ENCODE data around the gene CEP72. TPM values are rescaled to one million over a fixed set of nuclear protein-coding genes. Genes with fewer than 3 reads are reported as not detected.
"Not testable (repeated sequence)": the region's sequence is repeated elsewhere in the genome, so short reads cannot be mapped to it uniquely, and the experiment has no call there.

The CEP72 gene
- total RNA-seq, 1 donor from 2014 or later, result 4.7 TPM

GRCh38 chr5:600886-601541 is 11.1 kb upstream of the CEP72 start:
- no peak for DNase-seq (ENCODE audit: low read depth)

DNA sequence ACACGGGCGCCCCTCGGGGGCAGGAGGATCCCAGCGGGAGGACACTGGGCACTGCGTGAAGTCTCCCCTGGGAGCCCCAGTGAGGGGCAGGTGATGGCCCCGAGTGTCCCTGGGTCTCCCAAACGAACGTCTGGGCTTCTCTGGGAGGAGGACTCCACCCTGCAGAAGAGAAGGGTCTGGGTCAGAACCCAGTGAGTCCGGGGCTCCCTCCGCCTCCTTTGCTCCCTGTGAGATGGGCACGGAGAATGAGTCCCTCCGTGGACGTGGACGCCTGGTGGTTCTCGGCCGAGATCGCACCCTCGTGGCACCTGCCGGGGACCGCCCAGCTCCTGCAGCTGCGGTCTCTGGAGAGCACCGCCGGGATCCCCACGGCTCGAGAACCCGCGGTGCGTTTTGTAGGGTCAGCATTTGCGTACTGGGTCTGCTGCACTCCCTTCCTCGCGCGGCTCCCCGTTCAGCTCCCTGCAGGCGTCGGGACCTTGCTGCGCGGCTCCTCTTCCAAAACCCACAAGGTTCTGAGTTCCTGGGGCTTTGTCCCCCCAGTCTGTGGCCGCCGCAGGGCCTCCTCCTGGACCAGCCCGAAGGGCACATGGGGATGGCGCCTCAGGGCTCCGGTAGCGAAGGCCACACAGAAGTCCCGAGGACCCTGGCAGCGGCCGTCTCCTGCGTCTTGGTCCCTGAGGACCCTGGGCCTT is 10.2 kb upstream of the CEP72 start:
- DNase-seq (ENCODE audit: low read depth), result no peak

- DNase-seq (ENCODE audit: low read depth), result no peak
Measured at GRCh38 chr5:602466-603035, 9.6 kb upstream of the CEP72 start.

GRCh38 chr5:603081-603998 is 8.8 kb upstream of the CEP72 start:
- DNase-seq (ENCODE audit: low read depth), result no peak

DNA sequence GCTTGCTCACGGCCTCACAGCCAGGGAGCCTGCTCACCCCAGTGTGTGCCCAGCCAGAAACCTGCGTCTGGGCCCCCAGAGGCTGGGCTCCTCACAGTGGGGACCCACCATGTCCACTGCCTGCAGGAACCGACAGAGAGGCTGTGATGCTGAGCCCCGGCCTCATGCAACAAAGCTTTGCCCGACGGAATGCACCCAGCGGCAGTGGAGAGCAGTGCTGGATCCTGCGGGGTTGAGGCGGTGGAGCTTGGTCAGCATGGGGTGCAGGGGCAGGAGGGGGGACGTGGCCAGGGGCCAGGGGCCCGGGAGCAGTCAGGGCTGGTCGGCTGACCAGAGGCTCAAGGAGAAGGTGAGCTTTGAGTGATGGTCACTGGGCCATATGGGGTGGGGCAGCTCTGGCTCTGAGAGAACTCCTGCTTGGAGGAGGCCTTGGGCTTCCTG is 7.7 kb upstream of the CEP72 start:
- DNase-seq (ENCODE audit: low read depth), result no peak

- not testable (repeated sequence) for DNase-seq (ENCODE audit: low read depth)
Measured at GRCh38 chr5:605090-605489, 7.0 kb upstream of the CEP72 start.

GRCh38 chr5:606061-606460 is 6.1 kb upstream of the CEP72 start:
- no peak for DNase-seq (ENCODE audit: low read depth)

DNA sequence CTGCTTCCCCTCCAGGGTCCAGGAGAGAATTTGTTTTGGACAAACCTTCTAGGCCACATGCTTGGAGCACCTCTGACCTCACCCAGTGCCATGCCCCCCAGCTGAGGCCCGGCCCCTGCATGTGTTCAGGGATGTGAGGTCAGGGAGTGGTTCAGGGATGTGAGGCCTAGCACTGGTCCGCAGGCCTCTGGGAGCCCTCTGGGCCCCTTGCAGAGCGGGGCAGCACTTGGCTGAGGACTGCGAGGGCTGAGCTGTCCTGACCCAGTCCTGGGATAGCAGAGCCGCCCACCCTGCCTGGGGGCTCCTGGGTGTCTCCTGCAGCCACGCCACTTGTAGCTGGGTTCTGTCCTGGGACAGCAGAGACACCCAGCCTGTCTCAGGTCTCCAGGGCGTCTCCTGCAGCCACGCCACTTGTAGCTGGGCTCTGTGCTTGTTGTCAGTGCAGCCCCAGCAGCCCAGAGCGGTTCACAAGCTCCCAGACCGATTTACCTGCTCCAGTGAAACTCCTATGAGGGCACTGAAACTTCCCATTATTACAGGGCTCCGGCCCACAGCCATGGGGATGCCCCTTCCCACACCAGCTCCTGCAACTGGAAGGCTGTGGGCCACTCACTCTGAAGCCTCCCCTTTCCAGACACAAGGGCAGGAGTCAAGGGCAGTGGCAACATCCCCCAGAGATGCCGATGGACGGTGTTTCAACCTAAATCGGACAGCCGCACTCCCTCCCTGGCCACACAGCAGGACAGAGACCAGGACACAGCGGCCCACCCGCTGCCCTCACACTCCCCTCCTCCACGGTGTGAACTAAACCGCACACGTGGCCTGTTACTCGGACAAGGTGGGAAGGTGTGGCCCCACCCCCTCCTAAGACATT is 5.4 kb upstream of the CEP72 start:
- no peak for DNase-seq (ENCODE audit: low read depth)

GRCh38 chr5:607541-608428 is 4.4 kb upstream of the CEP72 start:
- no peak for DNase-seq (ENCODE audit: low read depth)

DNA sequence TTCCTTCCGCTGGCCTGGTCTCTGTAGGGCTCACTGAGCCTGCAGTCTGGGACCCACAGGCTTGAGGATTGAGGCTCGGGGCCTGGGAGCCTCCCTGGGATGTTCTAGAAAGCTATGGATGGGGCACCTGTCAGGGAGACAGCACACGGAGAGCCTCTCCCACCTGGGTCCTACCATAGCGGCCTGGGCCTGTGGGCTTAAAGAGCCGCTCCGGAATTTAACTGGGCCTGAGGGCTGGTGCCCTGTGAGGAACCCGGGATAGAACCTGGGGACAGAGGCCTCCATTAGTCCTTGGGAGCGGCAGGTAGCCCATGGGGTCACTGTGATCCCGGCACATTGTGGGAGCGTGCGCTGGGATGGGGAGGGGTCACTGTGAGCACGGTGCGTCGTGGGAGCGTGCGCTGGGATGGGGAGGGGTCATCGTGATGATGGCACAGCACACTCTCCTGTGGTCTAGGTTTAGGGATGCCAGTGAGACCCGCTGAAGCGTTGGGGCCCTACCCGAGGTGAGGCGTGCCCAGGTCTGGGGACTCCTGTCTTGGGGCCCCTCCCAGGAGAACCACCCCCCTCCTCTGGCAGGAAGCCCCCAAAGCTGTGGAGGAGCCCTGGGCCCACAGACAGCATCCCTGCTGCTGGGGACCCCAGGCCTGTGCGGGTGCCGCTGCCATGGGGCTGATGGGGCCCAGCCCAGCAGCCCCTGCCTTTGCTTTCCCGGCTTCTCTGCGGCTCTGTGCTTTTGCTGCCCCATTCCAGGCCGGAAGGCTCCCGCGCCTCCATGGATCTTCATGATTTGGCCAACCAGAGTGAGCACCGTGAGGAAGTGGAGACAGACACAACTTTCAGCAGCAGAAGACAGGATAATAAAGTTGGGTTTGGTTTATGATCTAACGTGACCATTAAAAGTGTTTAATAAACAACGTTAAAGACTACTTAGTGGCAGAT is 3.4 kb upstream of the CEP72 start:
- DNase-seq (ENCODE audit: low read depth), result no peak

- no peak for DNase-seq (ENCODE audit: low read depth)
Measured at GRCh38 chr5:609506-609905, 2.6 kb upstream of the CEP72 start.

GRCh38 chr5:610011-610743 is 2.0 kb upstream of the CEP72 start:
- no peak for DNase-seq (ENCODE audit: low read depth)

GRCh38 chr5:610744-611730 is 1.1 kb upstream of the CEP72 start:
- no peak for DNase-seq (ENCODE audit: low read depth)

DNA sequence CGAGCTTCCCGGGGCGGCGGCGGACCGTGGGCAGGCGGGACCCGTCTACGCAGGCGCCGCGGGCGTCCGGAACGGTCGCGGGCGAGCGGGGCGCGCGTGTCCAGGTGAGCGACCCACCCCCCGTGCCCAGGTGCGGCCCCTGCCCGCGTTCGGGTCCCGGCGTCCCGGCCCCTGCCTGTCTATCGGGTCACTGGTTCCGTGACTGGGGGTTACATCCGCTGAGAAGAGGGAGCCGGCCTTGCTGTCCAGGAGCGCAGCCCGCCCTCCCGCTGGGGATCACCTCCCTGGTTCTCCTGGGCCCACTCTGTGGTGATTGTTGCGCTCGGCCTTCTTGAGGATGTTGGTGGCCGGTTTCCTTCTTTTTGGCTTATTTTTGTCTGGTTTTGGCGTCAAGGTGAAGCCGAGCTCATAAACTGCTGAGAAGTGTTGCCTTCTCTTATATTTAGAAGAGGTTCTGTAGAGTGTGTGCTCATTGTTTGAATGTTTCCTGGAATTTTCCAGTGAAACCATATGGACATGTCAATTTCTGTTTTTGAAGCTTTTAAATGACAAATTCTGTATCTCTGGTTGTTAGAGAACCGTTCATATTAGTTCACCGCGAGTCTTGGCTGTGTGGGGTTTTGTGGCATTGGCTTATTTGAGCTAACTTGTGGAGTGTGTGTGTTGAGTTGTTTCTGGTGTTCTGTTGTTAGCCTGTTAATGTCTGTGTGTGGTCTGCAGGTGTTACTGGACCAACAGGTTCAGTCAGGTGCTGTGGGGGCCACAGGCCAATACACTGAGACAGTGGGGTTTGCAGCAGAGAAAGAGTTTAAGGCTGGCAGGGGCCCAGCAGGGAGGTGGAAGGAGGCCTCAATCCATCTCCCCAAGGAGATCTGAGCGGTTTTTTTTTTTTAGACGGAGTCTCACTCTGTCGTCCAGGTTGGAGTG is 621 bp downstream of the CEP72 start:
- DNase-seq (ENCODE audit: low read depth), result no peak

DNA sequence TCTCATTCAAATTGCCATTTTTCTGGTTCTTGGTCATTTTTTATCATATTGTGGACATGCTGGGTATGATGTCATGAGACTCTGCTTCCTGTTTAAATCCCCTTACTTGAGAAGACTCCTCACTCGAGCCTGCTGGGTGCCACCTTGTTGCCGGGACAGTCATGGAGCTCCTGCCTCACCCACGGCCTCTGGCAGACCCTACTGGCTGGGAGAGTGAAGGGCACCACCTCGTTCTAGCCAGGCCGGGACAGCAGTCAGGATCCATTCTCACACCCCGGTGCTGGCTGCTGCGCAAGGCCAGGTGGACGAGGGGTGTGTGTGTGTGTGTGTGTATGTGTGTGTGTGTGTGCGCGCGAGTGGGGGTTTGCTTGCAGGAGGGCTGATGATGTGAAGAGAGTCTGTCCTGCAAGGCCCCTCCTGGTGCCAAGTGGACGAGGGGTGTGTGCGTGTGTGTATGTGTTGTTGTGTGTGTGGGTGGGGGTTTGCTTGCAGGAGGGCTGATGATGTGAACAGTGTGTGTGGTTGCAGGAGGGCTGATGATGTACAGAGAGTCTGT is 4.4 kb downstream of the CEP72 start:
- no peak for DNase-seq (ENCODE audit: low read depth)

GRCh38 chr5:617896-618295 is 5.8 kb downstream of the CEP72 start:
- DNase-seq (ENCODE audit: low read depth), result no peak
